Prostate gland (tissue), 2 donors: ENCODE results near the gene GNAZ. TPM values are rescaled to one million over a fixed set of nuclear protein-coding genes. Genes with fewer than 3 reads are reported as not detected.

ENCODE experiments used
- DNase-seq: peaks from one replicate; pipeline ENCODE4 v3.0.0-alpha.2; 2019; ENCODE audit warnings: low spot score
- H3K27ac ChIP-seq, 2 donors: fragments of 200-600 bp; sonication (generic); 2 replicates each; pipeline ENCODE4 v1.5.1; 2017 to 2019
- H3K27me3 ChIP-seq: fragments of 200-600 bp; sonication (generic); replicated peaks from 2 replicates; pipeline ENCODE4 v1.5.1; 2019; ENCODE audit not compliant: insufficient read depth
- H3K36me3 ChIP-seq, 2 donors: fragments of 200-600 bp; sonication (generic); 1 replicate in 1 of 2; 2 replicates in 1 of 2; pipeline versions ENCODE4 v1.5.1 to v1.8.1; 2017 to 2019
- H3K4me1 ChIP-seq: fragments of 200-600 bp; sonication (generic); replicated peaks from 2 replicates; pipeline ENCODE4 v1.5.1; 2019
- H3K4me3 ChIP-seq, 2 donors: fragments of 200-600 bp; sonication (generic); 2 replicates each; pipeline ENCODE4 v1.5.1; 2017 to 2019
- H3K9me3 ChIP-seq: fragments of 200-600 bp; sonication (generic); 2 replicates; pipeline ENCODE4 v1.5.1; 2017
- CTCF ChIP-seq, 4 experiments: fragments of 200-600 bp in 2 of 4; fragments of 450-650 bp in 2 of 4; sonication (generic) in 2 of 4; IDR thresholded peaks; 1 replicate in 3 of 4; 2 replicates in 1 of 4; pipeline ENCODE4 v1.5.1; 2016 to 2019; ENCODE audit warnings: antibody characterized with exemption in 4 of 4, mild to moderate bottlenecking in 2 of 4, moderate library complexity in 2 of 4
- POLR2A ChIP-seq: fragments of 450-650 bp; IDR thresholded peaks from one replicate; pipeline ENCODE4 v1.6.1; 2016; ENCODE audit warnings: antibody characterized with exemption, mild to moderate bottlenecking
- POLR2AphosphoS5 ChIP-seq: sonication (generic); formaldehyde crosslinking; IDR thresholded peaks from one replicate; pipeline ENCODE4 v1.6.1; 2017; ENCODE audit warnings: antibody characterized with exemption
- WGBS: methylation state at CpG from one replicate; pipeline ENCODE4 v1.1.5; 2018; 5-methylcytosine and 5-hydroxymethylcytosine counted together
- intact Hi-C: fragments of 100-400 bp; cut with DNase I; formaldehyde crosslinking; loops from one replicate; pipeline ENCODE4 v1.14.2; 2022
- total RNA-seq, 2 donors: library from RNA; depleted of rRNA; stranded (reverse); fragments of >200 nt; gene quantifications; one replicate each; pipeline ENCODE4 v1.1.0, GENCODE V29; 2016

The GNAZ gene
- total RNA-seq, 2 donors from 2014 or later: 5.7 to 22.6 TPM

- no peaks in the 10 kb centered on the region for H3K36me3 ChIP-seq
- DNase-seq: no peak
- intact Hi-C loops: no loop called here
- TF ChIP-seq POLR2A (no peak), POLR2AphosphoS5 (no peak), CTCF (IDR thresholded peaks at IDR 0.05) (no peak)
- H3K9me3 ChIP-seq: no peaks in the 10 kb centered on the region
- WGBS: 82% methylated on average over 15 of the region's 17 CpGs
- H3K27me3 ChIP-seq: no peaks in the 10 kb centered on the region
- H3K4me1 ChIP-seq: no peaks in the 10 kb centered on the region
- H3K4me3 ChIP-seq: no peak overlapping the region
- no peak overlapping the region for H3K27ac ChIP-seq
These were observed 37.3 kb downstream of the GNAZ start for GRCh38 chr22:23107487-23108248.

DNA sequence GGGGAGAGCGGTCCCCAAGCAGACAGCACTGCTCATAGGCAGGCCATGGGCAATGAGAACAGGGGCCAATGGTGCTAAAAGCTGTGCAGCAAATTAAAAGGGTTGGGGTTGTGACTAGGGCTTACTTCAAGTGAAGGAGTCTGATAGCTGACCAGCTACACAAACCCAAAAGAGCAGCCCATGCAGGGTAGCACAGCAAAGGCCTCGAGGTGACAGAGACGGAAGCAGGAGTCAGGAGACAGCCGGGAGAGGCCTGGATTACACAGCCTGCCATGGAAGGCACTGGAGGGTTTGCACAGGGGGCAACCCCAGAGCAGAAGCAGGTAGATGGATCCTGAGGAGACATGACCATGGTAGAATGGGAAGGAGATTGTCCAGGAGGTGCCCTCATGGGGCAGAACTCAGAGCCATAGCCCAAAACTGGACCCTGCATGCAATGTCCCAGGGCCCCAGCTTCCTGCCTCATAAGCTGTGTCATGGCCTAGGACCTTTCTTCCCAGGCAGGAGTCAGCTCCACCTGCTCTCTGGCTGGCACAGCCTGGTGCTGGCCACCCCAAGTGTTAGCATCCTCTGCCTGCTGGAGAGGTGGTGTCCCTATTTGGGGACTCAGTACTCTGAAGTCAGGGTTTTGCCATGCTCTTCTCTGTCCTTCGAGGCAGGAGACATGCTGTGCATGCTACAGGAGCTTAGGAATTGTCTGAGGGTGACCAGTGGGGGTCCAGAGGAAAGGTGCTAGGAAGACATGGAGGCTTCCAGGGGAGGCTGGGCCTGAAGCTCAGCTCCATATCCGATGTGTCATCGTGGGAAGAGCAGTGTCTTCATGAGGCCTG, 38.1 kb downstream of the GNAZ start:
- Histone ChIP-seq H3K9me3 (no peaks in the 10 kb centered on the region), H3K4me1 (no peaks in the 10 kb centered on the region), H3K27me3 (no peaks in the 10 kb centered on the region), H3K27ac (no peak overlapping the region), H3K4me3 (no peak overlapping the region), H3K36me3 (no peaks in the 10 kb centered on the region)
- 92% methylated on average over 7 of the region's 7 CpGs for WGBS
- TF ChIP-seq POLR2A: no peak
- TF ChIP-seq CTCF (IDR thresholded peaks at IDR 0.05): no peak
- no peak for TF ChIP-seq POLR2AphosphoS5
- DNase-seq: no peak
- intact Hi-C loops: no loop called here

DNA sequence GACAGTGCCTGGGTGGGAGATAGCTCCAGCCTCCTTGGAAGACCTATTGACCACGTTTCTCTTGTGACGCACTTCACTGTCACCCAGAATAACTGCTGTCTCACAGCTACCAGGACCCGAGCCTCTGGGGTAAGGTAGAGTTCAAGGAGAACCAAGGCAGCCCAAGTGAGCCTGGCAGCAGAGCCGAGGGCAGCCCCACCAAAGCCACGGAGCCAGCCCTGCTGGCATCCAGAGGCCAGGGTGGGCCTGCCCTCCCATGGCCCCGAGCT, 38.7 kb downstream of the GNAZ start:
- Histone ChIP-seq H3K9me3 (no peaks in the 10 kb centered on the region), H3K27me3 (no peaks in the 10 kb centered on the region), H3K36me3 (no peaks in the 10 kb centered on the region), H3K27ac (no peak overlapping the region), H3K4me1 (no peaks in the 10 kb centered on the region), H3K4me3 (no peak overlapping the region)
- no peak for DNase-seq
- TF ChIP-seq CTCF (IDR thresholded peaks at IDR 0.05) (no peak), POLR2A (no peak), POLR2AphosphoS5 (no peak)
- intact Hi-C loops: no loop called here
- 96% methylated on average over 6 of the region's 6 CpGs for WGBS

- 48% methylated on average over 5 of the region's 5 CpGs for WGBS
- Histone ChIP-seq H3K4me3 (no peak overlapping the region), H3K36me3 (no peaks in the 10 kb centered on the region), H3K27ac (no peak overlapping the region), H3K4me1 (no peaks in the 10 kb centered on the region), H3K9me3 (no peaks in the 10 kb centered on the region), H3K27me3 (no peaks in the 10 kb centered on the region)
- intact Hi-C loops: no loop called here
- TF ChIP-seq POLR2A (no peak), POLR2AphosphoS5 (no peak), CTCF (IDR thresholded peaks at IDR 0.05) (no peak)
- no peak for DNase-seq
These were observed 39.2 kb downstream of the GNAZ start for GRCh38 chr22:23109441-23109978.
